ENCODE measurements around the gene CEBPG.

Gene CEBPG

GRCh38 chr19:33355535-33355934 lies 18.0 kb upstream of the CEBPG start:
- DNase-seq: no peak

DNA sequence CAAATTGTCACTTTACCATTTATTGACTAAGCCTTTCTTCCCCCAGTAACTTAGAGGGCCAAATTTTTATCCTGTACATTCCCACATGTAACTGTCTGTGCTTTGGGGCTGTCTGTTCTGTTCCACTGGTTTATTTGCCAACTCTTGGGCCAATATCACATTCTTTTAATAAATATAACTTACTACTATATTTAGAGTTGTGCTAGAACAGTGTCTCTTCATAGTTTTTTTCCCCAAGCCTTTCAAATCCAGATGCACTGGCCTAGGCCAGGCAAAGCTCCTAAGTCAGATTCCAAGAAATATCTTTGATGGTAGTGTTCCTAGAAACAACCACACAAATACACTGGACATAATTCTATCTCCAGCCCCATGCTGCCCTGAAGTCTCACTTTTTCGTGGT lies 16.0 kb upstream of the CEBPG start:
- DNase-seq: no peak

DNA sequence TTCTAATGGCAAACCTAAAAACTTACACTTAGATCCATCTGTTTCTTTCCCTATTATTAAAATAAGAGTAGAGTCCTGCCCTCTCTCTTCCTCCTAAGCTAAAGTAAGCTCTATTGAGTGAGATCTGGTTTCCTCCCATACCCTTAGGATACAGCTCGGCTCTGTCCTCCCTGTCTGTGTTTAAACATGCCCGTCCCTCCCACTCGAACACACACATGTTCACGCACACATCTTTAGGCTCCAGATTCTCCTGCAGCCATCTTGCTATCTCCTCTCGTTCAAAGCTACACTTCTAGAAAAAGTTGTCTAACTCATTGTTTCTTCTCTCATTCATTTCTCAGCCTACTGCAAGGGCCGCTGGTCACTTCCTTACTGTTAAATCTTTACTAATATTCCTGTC lies 15.1 kb upstream of the CEBPG start:
- no peak for DNase-seq

GRCh38 chr19:33359581-33359980 lies 13.9 kb upstream of the CEBPG start:
- no peak for DNase-seq

GRCh38 chr19:33362508-33363228 lies 10.8 kb upstream of the CEBPG start:
- DNase-seq: no peak

DNA sequence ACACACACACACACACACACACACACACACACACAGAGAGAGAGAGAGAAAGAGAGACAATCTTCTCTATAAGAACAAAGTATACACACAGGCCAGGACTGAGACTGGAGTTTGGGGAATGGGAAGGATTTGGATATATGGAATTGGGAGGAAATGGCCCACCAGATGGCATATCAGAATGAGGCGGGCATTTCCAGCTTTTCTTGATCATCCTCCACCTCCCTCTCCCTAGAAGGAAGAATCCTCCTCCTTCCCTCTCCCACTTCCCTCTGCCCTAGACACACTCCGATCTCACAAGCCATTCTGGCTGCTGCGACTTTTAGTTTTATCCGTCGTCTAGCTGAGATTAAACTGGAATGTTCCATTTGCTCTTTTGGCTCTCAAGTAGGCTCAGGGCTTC lies 10.0 kb upstream of the CEBPG start:
- no peak for DNase-seq

DNA sequence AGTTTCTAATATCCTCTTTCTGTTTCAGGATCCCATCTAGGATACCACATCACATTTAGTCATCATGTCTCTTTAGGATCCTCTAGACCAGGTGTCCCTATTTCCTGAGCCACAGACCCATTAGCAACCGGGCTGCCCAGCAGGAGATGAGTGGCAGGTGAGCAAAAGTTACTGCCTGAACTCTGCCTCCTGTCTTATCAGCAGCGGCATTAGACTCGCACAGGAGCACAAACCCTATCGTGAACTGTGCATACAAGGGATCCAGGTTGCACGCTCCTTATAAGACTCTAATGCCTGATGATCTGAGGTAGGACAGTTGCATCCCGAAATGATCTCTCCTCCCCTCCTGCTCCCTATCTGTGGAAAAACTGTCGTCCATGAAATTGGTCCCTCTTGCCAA lies 7.8 kb upstream of the CEBPG start:
- no peak for DNase-seq

DNA sequence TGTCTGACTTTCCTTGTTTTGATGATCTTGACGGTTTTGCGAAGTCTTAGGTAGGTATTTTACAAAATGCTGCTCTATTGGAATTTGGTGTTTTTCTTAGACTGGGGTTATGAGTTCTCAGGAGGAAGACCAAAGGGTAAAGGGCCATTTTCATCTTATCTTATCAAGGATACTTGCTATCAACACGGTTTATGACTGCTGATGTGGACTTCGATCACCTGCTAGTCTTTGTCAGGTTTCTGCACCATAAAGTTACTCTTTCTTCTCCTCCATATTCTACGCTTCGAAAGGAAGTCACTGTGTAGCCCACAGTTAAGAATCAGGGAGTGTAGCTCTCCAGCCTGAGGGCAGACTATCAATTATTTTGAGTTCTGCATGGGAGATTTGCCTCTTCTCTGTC lies 7.4 kb upstream of the CEBPG start:
- DNase-seq: no peak

GRCh38 chr19:33366897-33367296 lies 6.6 kb upstream of the CEBPG start:
- DNase-seq: no peak

DNA sequence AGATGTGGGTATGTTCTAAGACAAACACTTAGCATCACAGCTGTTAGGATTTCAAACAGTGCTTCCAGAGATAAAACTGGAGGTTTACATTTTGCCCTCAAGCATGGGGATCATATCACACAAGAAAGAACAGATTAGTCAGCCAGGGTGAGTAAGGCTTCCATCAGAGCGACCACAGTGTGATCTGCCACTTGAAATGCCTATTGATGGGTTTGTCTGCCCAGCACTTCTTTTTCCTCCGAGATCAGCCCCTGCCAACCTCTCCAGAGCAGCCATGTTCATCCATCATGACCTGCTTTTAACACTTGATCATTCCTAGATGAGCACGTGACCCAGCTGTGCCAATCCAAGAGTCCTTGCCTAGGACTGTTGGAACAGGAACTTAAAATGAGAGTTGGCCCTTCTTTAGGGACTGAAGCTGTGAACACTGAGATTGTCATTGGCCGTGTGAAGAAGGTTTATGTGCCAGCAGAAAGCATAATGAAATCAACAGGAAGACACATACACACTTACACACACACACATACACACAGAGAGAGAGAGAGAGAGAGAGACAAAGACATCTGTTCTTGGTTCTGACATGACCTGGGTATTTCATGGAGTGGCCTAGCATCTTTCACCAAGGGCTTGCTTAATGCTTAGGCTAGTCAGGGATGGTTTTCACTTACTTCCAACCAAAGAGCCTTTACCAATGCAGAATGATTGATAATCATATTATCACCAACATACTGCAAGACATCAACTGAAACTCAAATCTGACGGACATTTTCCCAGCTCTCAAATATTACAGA lies 5.2 kb upstream of the CEBPG start:
- no peak for DNase-seq

DNA sequence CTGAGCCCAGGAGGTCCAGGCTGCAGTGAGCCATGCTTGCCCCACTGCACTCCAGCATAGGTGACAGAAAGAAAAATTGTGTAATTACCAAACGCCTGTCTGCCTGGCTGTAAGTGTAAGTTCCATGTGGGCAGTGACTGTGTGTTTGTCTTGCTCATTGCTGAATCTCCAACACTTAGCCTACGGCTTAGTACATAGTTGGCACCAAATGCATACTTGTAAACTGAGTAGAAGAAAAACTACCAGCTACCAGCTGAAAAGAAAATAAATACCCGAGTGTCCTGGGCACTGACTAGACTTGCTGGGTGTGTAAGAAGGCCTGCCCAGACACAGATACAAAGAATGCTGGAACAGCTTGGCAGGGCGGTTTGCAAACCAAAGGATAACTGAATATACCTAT lies 2.7 kb upstream of the CEBPG start:
- DNase-seq: no peak

GRCh38 chr19:33374236-33374714 lies 766 bp downstream of the CEBPG start:
- no peak for DNase-seq

- no peak for DNase-seq
Observed at GRCh38 chr19:33375156-33375836, 1.8 kb downstream of the CEBPG start.

- no peak for DNase-seq
Observed at GRCh38 chr19:33375837-33376159, 2.3 kb downstream of the CEBPG start.

GRCh38 chr19:33376423-33376822 lies 2.9 kb downstream of the CEBPG start:
- no peak for DNase-seq

DNA sequence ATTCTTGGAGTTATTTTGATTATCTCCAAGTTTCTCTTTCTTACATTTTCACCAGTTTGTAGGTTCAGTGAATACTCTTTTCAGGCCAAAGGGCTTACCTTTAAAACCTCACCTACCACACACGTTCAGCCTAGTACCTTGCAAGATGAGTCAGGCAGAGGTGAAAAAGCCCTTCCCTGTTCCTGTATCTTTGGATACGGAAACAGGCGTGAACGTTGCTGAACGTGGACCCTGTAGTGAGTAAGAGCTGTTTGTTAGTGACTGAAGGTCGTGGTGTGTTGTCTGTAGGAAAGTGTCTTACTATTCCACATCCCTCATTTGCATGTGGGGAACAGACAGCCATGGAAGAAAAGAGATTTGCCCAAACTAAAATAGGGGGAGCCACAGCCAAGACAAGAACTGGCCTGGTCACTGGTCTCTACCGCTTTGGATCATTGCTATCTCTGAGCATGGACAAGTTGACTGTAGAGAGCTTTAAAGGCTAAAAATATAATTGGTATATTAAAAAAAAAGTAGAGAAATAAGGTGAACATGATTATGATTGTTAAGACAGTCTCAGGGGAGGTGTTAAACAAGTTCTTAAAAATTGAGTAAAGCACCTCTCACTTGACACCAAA lies 3.5 kb downstream of the CEBPG start:
- no peak for DNase-seq

DNA sequence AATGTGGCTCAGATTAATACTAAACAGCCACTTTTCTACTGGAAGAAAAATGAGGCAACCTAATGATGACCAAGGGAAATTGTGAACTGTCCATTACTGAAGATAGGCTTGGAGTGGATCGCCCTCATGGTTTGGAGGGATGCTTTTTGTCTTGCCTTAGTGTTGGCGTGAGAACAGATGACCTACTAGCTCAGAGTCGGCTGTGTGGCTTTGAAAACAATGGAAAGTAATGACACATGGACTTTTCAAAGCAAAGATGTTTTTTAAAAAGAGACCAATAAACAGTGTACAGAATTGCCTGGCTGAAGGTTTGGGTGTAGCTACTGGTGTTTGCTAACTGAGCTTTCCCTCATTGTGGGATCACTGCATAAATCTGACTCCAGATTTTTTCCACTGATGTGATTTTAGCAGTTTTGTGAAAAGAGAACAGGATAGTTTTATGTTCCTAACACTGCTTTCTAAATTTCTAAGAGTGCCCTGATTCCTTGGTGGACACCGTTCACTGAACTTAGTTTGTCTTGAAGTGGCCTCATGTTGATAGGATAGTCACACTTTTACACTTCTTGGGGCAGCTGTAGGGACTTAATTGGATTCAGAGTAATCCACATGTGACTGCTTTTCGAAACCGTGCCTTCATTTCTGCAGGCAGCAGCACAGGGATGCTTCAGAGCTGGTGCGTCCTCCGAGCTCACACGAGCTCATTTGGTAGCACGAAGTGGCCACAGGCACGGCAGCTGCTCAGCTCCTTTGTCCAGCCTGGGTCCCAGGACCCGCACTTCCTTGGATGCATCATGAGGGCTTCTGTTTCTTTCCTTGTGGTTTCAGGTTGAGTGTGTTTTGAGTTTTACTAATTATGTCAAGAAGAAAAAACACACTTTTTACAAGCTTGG lies 4.3 kb downstream of the CEBPG start:
- no peak for DNase-seq

DNA sequence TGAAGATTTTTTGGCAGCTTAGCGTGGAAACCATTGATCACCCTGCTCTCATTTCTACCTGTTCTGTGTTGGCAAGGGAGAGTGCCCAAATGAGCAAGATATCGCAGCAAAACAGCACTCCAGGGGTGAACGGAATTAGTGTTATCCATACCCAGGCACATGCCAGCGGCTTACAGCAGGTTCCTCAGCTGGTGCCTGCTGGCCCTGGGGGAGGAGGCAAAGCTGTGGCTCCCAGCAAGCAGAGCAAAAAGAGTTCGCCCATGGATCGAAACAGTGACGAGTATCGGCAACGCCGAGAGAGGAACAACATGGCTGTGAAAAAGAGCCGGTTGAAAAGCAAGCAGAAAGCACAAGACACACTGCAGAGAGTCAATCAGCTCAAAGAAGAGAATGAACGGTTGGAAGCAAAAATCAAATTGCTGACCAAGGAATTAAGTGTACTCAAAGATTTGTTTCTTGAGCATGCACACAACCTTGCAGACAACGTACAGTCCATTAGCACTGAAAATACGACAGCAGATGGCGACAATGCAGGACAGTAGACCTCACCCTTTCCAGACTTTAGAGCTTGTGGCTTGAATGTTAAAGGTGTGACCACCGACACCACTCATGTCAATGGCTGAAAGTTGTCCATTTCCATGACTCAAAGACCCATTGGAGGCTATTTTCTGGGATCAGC lies 5.8 kb downstream of the CEBPG start:
- no peak for DNase-seq

- DNase-seq: no peak
Observed at GRCh38 chr19:33381101-33381500, 7.6 kb downstream of the CEBPG start.

DNA sequence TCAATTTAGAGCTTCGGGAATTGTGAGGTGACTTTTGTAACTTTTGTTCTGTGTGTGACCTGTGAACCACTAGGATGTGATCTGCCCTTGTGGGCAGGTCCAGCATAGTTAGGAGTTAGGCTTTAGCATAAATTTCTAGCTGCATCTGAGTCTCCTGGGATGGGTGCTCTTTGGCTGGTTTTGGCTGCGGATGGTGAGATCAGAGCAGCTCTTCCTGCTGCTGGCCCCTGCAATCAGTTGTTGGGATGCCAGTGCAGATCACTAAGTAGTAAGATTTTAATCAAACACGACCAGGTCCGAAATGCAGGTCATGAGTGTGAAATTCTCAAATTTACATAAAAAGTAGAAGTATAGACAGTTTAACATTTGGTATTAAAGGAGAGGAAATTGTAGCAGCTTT lies 8.5 kb downstream of the CEBPG start:
- no peak for DNase-seq

DNA sequence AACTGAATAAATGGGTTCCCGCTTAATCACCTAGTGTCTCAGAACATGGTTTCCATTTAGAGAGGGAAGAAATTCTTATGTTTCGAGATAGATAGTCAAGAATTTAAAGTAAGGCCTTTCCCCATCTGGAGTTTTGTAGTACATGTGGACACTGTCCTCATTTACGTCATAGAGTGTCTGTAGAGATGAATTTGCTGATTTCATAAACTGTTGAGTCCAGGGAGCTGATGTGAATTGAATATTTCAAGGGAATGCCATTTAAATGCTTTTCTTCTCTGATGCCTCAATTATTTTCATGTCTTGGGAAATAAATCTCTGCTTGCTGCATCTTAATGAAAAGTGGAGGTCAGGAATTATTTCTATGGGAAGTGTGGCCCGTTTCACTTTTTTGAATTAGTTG lies 9.5 kb downstream of the CEBPG start:
- no peak for DNase-seq

GRCh38 chr19:33383720-33384292 lies 10.3 kb downstream of the CEBPG start:
- no peak for DNase-seq

Data from DMS153 (cell line).